Endothelial cell of umbilical vein (primary cell): Measurements from ENCODE around the gene CLNK.

Experiments
- EZH2 ChIP-seq: IDR thresholded peaks from 2 replicates; pipeline ENCODE4 v1.6.1; 2012; ENCODE audit warnings: borderline replicate concordance, low read depth, mild to moderate bottlenecking, moderate library complexity, low read length, inconsistent platforms; ENCODE audit not compliant: severe bottlenecking
- TF ChIP-seq, protein P1 (sequence below), 2 donors: IDR thresholded peaks; 1 replicate in 1 of 2; 2 replicates in 1 of 2; pipeline ENCODE4 v1.5.1; 2011; ENCODE audit warnings: low read length in 2 of 2, mild to moderate bottlenecking in 2 of 2, moderate library complexity in 2 of 2, control low read depth in 1 of 2, inconsistent platforms in 1 of 2, low read depth in 1 of 2; ENCODE audit not compliant: insufficient read depth in 1 of 2; ENCODE audit errors: extremely low read depth in 1 of 2

DNA sequence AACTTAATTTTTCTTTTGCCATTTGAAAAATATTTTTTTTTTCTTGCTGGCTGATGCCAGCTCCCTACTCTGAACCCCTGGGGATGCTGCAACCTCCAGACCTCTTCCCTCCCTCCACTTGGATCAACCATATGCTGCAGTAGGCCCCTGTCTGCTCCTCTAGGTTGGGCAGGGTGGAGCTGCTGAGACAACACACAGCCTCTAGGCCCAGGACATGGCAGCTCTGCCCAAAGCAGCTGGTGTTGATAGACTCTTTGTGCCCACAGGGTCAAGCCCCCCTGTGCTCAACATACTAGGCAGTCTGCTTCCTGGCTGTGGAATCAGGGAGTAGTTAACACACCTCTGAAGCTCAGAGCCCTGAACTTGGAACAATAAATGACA lies 19.9 kb upstream of the CLNK start:
- TF ChIP-seq, protein P1, sequence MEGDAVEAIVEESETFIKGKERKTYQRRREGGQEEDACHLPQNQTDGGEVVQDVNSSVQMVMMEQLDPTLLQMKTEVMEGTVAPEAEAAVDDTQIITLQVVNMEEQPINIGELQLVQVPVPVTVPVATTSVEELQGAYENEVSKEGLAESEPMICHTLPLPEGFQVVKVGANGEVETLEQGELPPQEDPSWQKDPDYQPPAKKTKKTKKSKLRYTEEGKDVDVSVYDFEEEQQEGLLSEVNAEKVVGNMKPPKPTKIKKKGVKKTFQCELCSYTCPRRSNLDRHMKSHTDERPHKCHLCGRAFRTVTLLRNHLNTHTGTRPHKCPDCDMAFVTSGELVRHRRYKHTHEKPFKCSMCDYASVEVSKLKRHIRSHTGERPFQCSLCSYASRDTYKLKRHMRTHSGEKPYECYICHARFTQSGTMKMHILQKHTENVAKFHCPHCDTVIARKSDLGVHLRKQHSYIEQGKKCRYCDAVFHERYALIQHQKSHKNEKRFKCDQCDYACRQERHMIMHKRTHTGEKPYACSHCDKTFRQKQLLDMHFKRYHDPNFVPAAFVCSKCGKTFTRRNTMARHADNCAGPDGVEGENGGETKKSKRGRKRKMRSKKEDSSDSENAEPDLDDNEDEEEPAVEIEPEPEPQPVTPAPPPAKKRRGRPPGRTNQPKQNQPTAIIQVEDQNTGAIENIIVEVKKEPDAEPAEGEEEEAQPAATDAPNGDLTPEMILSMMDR (IDR thresholded peaks at IDR 0.05; ENCODE audit: extremely low read depth in 1 of 2, insufficient read depth in 1 of 2, low read depth in 1 of 2, low read length in 2 of 2) = no peak
- TF ChIP-seq EZH2 = no peak
